Measurements from ENCODE around the gene PCBP3.

- TF ChIP-seq CTCF (conservative IDR thresholded peaks at IDR 0.05): no peak
- TF ChIP-seq EZH2 (IDR thresholded peaks at IDR 0.05; ENCODE audit: low read depth): no peak
These were observed 7.1 kb upstream of the PCBP3 start for GRCh38 chr21:45636459-45636858.
